Upper lobe of left lung (tissue), 4 donors: Measurements from ENCODE around the gene ZNF207.

Source experiments
- EP300 ChIP-seq, 4 donors: sonication (generic); formaldehyde crosslinking; IDR thresholded peaks; one replicate each; pipeline ENCODE4 v1.5.1; 2017; ENCODE audit warnings: antibody characterized with exemption in 4 of 4, control low read depth in 2 of 4
- POLR2A ChIP-seq, 4 donors: fragments of 450-650 bp; IDR thresholded peaks; one replicate each; pipeline ENCODE4 v1.5.1; 2016 to 2017; ENCODE audit warnings: antibody characterized with exemption in 4 of 4, mild to moderate bottlenecking in 2 of 4
- POLR2AphosphoS5 ChIP-seq, 2 donors: sonication (generic); formaldehyde crosslinking; IDR thresholded peaks; one replicate each; pipeline ENCODE4 v1.5.1; 2017; ENCODE audit warnings: antibody characterized with exemption in 2 of 2
- TF ChIP-seq, protein P1 (sequence below), 6 experiments: fragments of 450-650 bp in 4 of 6; fragments of 200-600 bp in 2 of 6; sonication (generic) in 2 of 6; IDR thresholded peaks; one replicate each; pipeline ENCODE4 v1.5.1; 2016 to 2019; ENCODE audit warnings: antibody characterized with exemption in 6 of 6

DNA sequence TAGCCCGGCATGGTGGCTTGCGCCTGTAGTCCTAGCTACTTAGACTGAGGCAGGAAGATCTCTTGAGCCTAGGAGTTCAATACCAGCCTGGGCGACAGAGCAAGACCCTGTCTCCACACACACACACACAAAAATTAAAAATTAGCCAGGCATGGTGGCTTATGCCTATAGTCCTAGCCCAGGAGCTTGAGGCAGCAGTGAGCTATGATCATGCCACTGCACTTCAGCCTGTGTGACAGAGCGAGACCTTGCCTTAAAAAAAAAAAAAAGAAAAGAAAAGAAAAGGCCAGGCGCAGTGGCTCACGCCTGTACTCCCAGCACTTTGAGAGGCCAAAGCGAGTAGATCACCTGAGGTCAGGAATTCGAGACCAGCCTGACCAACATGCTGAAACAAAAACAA is 31.9 kb upstream of the ZNF207 start:
- TF ChIP-seq, protein P1, sequence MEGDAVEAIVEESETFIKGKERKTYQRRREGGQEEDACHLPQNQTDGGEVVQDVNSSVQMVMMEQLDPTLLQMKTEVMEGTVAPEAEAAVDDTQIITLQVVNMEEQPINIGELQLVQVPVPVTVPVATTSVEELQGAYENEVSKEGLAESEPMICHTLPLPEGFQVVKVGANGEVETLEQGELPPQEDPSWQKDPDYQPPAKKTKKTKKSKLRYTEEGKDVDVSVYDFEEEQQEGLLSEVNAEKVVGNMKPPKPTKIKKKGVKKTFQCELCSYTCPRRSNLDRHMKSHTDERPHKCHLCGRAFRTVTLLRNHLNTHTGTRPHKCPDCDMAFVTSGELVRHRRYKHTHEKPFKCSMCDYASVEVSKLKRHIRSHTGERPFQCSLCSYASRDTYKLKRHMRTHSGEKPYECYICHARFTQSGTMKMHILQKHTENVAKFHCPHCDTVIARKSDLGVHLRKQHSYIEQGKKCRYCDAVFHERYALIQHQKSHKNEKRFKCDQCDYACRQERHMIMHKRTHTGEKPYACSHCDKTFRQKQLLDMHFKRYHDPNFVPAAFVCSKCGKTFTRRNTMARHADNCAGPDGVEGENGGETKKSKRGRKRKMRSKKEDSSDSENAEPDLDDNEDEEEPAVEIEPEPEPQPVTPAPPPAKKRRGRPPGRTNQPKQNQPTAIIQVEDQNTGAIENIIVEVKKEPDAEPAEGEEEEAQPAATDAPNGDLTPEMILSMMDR (IDR thresholded peaks at IDR 0.05) = no peak
- TF ChIP-seq POLR2AphosphoS5 (IDR thresholded peaks at IDR 0.05) = no peak
- TF ChIP-seq POLR2A (IDR thresholded peaks at IDR 0.05) = no peak
- TF ChIP-seq EP300 (IDR thresholded peaks at IDR 0.05) = no peak
